Measurements from ENCODE around the gene AKAP8L. TPM values are rescaled to one million over a fixed set of nuclear protein-coding genes. Genes with fewer than 3 reads are reported as not detected.

AKAP8L gene
- total RNA-seq, 2 donors from 2014 or later = 70.9 to 114 TPM

- Mint-ChIP-seq H3K27ac (no peak overlapping the region), H3K9me3 (no peaks in the 10 kb centered on the region), H3K36me3 (peaks cover 27 to 29% of the 10 kb centered on the region in 2 donors)
- no peak for ATAC-seq
- DNase-seq (ENCODE audit: low spot score in 2 of 2) = no peak
Observed at GRCh38 chr19:15428956-15429824, 10.4 kb upstream of the AKAP8L start.

DNA sequence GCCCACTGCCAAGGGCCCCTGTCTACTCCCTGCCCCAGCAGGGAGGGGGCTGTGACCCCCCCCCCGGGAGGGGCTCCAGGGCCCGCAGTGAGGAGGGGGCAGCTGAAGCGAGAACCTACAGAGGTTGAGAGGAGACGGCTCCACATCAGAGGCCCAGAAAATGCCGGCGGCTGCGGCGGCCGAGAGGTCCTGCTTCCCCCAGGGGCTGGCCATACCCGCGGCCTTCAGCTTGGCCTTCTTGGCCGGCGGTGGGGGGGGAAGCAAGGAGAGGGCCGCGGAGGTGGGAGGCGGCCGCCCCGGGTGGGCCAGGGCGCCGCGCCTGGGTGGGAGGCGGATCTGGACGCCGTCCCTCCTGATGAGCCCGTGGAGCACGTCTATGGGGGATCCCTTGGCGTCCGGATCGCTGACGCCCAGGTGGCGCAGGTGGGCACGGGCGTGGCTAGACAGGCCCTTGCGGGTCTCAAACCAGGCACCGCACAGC lies 9.2 kb upstream of the AKAP8L start:
- no peak for DNase-seq (ENCODE audit: low spot score in 2 of 2)
- peaks cover 29 to 37% of the 10 kb centered on the region in 2 donors for H3K36me3 Mint-ChIP-seq
- H3K27ac Mint-ChIP-seq = no peak overlapping the region
- ATAC-seq = no peak
- H3K9me3 Mint-ChIP-seq = no peaks in the 10 kb centered on the region

- H3K36me3 Mint-ChIP-seq = peaks cover 32 to 44% of the 10 kb centered on the region in 2 donors
- ATAC-seq = no peak
- DNase-seq (ENCODE audit: low spot score in 2 of 2) = no peak
- peak overlapping the region in 1 of 2 donors; percentile 22 for H3K27ac Mint-ChIP-seq
- no peaks in the 10 kb centered on the region for H3K9me3 Mint-ChIP-seq
Observed at GRCh38 chr19:15427350-15427700, 8.5 kb upstream of the AKAP8L start.

DNA sequence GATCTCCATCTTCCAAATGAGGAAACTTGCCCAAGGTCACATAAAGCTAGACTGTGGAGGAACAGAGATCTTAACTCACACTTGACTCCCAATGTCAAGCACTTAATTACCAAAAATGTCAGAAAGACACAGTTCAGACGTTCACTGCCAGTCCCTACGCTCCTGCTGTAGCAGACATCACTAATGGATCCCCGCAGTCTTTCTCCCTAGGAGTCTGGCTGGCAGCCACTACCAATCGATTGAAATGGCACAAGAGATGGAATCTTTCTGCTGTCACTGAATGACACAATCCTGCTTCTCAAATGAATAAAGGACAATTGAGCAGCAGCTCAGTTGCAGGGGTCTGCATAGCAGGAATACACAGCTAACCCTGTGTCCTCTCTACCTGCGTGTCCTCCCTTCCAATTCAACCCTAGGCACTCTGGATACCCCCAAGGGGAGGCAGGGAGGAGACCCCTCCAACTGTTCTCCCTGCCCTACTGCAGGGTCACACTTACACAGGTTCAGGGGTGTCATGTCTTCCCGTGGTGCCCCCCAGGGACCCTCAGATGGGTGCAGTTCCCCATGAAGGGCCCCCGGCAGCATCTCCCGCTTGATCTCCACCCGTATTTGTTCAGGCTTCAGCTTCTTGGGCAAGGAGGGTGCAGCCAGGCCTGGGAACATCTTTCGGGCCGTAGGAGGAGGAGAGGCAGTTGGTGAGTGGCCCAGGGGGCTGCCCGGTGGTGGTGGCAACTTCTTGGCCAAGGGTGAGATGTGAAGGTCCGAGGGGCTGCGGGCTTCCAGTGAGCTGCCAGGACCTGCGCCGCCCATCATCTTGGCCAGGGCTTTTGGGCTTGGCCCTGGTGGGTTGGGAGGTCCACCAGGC lies 7.9 kb upstream of the AKAP8L start:
- Mint-ChIP-seq H3K27ac (peak overlapping the region in 1 of 2 donors; percentile 22), H3K36me3 (peaks cover 28 to 46% of the 10 kb centered on the region in 2 donors), H3K9me3 (no peaks in the 10 kb centered on the region)
- ATAC-seq (no peak), DNase-seq (ENCODE audit: low spot score in 2 of 2) (no peak)

- Mint-ChIP-seq H3K9me3 (no peaks in the 10 kb centered on the region), H3K36me3 (peaks cover 21 to 40% of the 10 kb centered on the region in 2 donors), H3K27ac (no peak overlapping the region)
- DNase-seq (ENCODE audit: low spot score in 2 of 2) (no peak), ATAC-seq (no peak)
Observed at GRCh38 chr19:15425321-15425950, 6.6 kb upstream of the AKAP8L start.

DNA sequence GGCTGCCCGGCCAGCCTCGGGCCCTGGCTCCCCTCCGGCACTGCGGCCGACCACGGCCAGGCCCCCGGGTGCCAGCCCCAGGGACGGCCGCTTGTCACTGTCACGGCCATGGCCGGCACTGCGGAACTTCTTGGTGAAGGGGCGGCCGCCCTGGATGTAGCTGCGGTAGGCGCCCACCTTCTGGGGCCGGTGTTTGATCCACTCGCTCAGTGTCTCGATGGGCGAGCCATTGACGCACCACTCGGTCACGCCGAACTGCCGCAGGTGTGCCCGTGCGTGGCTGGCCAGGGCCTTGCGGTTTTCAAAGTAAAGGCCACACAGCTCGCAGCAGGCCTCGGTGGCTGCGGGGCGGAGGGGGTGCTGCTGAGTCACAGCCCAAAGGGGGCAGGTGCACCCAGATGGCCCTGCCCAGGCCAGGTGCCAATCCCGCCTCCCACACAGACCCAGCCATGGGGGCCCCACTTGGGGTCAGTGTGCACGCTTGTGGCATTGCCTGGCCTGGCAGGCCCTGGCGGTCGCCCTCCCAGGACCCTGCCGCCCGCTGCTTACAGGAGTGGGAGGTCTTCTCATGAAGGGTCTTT lies 6.0 kb upstream of the AKAP8L start:
- H3K27ac Mint-ChIP-seq = no peak overlapping the region
- H3K9me3 Mint-ChIP-seq = no peaks in the 10 kb centered on the region
- DNase-seq (ENCODE audit: low spot score in 2 of 2) = no peak
- peaks cover 21 to 40% of the 10 kb centered on the region in 2 donors for H3K36me3 Mint-ChIP-seq
- no peak for ATAC-seq

GRCh38 chr19:15424121-15424520 lies 5.3 kb upstream of the AKAP8L start:
- Mint-ChIP-seq H3K9me3 (no peaks in the 10 kb centered on the region), H3K36me3 (peaks cover 21 to 40% of the 10 kb centered on the region in 2 donors), H3K27ac (no peak overlapping the region)
- no peak for ATAC-seq
- no peak for DNase-seq (ENCODE audit: low spot score in 2 of 2)

DNA sequence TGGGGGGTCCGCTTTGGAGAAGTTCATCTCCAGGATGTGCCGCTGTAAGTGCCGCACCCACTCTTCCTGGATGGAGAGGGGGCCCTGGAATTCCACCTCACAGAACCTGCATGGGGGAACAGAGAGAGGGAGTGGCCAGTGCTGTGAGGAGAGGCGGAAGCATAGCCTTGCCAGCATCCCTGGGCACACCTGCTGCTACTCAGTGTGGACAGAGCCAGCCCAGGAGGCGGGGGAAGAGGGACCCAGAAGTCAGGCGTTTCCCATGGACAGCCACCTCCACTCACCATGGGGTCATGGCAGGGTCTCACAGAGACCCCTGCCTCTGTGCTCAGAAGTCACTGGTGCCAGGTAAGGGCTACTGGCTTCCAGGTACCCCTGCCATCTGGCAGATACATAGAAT lies 4.3 kb upstream of the AKAP8L start:
- H3K9me3 Mint-ChIP-seq = no peaks in the 10 kb centered on the region
- peak overlapping the region in 1 of 2 donors; percentile 63 for H3K27ac Mint-ChIP-seq
- no peak for DNase-seq (ENCODE audit: low spot score in 2 of 2)
- no peak for ATAC-seq
- H3K36me3 Mint-ChIP-seq = peaks cover 30 to 49% of the 10 kb centered on the region in 2 donors

DNA sequence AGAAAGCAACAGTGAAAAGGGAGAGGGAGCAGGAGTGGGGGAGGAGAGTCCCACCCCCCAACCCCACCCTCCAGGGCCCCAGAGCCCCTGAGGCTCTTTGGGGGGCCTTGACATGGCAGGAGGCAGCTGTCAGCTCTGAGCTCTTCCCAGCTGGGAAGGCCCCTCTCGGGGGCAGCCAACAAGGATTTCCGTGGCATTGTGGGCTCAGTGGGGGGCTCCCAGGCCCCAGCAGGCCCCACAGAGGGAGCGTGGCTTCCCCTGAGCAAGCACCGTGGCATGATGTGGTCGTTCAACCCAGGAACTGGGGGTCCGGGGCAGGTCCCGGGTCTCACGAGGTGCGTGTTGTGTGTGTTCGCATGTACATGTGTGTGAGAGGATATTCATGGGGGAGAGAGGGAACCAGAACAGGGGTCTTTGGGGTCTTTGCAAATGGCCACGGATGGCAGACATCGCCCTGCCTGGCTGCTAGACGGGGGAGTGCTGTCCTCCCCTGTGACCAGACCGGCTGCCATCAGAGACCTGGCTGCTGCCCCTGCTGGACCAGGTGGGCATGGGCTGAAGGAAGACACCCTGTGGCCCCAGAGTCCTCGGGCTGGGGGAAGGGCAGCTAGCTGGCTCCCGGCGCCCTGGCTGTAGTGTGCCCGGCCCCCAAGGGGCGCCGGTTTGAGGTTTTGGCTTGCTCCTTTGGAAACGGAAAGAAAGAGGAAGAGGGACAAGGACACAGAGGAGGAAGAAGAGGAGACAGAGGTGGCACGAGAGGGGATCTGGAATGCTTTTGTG lies 3.7 kb upstream of the AKAP8L start:
- Mint-ChIP-seq H3K36me3 (peaks cover 34 to 53% of the 10 kb centered on the region in 2 donors), H3K9me3 (no peaks in the 10 kb centered on the region), H3K27ac (peak overlapping the region in 1 of 2 donors; percentile 67)
- ATAC-seq (no peak), DNase-seq (ENCODE audit: low spot score in 2 of 2) (no peak)

GRCh38 chr19:15421721-15422260 lies 3.0 kb upstream of the AKAP8L start:
- ATAC-seq = no peak

DNA sequence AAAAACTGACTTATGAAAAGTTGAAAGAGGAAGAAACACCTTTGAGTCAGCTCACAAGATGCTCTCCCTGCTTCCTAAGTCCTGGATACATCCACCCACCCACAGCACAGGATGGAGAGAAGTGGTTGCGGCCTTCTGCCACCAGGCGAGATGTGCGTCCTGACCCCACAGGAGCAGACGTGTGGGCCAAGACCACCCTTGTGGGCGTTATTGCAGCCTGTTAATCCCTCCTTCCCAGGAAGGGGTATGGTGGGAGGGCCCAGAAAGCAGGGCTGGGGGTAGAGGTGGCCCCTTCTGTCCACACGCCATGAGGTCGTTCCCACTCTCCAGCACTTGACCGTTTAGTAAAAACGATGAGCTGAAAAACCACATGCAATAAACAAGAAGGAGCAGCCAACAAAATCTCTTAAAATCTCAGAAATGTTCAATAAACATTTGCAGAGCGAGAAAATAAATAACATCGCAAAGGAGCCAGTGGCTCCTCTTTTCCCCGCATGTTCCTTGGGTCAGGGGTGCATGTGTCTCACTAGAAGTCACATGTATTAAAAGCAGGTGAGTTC lies 2.4 kb upstream of the AKAP8L start:
- Mint-ChIP-seq H3K9me3 (no peaks in the 10 kb centered on the region), H3K27ac (no peak overlapping the region), H3K36me3 (peaks cover 31 to 48% of the 10 kb centered on the region in 2 donors)
- DNase-seq (ENCODE audit: low spot score in 2 of 2) (no peak), ATAC-seq (no peak)

More at GRCh38 chr19:15421721-15422260, 3.0 kb upstream of the AKAP8L start:
- H3K9me3 Mint-ChIP-seq = no peaks in the 10 kb centered on the region
- H3K27ac Mint-ChIP-seq = no peak overlapping the region
- peaks cover 34 to 48% of the 10 kb centered on the region in 2 donors for H3K36me3 Mint-ChIP-seq
- no peak for DNase-seq (ENCODE audit: low spot score in 2 of 2)

GRCh38 chr19:15419413-15420025 lies 731 bp upstream of the AKAP8L start:
- Mint-ChIP-seq H3K27ac (peak overlapping the region; percentile 72 to 94), H3K36me3 (peaks cover 27 to 51% of the 10 kb centered on the region in 2 donors), H3K9me3 (no peaks in the 10 kb centered on the region)
- no peak for DNase-seq (ENCODE audit: low spot score in 2 of 2)
- no peak for ATAC-seq

GRCh38 chr19:15418231-15418578 lies 583 bp downstream of the AKAP8L start:
- H3K27ac Mint-ChIP-seq = peak overlapping the region; percentile 94 to 99

DNA sequence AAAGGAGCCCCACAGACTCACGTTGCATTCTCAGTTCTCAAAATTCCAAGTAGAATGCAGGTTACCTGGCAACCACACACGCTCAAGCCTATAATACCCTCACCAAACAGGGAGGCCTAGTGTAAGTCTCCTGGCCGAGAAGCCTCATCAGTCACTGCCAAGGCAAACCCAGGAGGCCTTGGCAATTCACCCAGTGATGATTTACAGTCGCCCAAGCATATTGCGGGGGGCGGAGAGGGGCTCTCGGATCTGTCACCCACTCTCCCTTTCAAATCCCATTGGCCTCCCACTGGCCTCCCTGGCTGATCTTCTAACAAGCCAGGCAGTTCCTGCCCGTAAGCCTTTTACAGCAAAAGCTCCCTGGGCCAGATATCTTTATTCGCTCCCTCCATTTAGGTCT lies 1.1 kb downstream of the AKAP8L start:
- ATAC-seq = no peak
- Mint-ChIP-seq H3K27ac (peak overlapping the region; percentile 94 to 99), H3K36me3 (peaks cover 15 to 39% of the 10 kb centered on the region in 2 donors), H3K9me3 (no peaks in the 10 kb centered on the region)
- DNase-seq (ENCODE audit: low spot score in 2 of 2) = no peak

More at GRCh38 chr19:15418231-15418578, 583 bp downstream of the AKAP8L start:
- Mint-ChIP-seq H3K36me3 (peaks cover 20 to 44% of the 10 kb centered on the region in 2 donors), H3K9me3 (no peaks in the 10 kb centered on the region)
- no peak for ATAC-seq
- DNase-seq (ENCODE audit: low spot score in 2 of 2) = no peak

DNA sequence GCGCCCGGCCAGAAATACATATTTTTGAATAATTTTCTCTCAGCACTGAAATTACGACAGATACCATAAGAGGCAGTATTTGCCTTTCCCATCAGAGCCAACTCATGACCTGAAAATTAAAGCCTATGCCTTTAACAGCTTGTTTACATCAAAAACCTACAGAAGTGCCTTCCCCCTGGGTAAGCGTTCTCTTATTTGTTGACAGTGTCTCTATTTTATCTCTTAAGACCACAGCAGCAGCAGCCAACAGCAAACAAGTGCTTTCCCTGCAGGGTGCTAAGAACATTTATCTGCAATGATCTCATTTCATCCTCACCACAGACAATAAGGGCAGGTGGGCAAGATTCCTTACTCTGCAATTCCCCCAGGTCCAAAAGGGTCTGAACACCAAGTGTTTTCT lies 6.0 kb downstream of the AKAP8L start:
- H3K36me3 Mint-ChIP-seq = peaks cover under 1 to 18% of the 10 kb centered on the region in 2 donors
- DNase-seq (ENCODE audit: low spot score in 2 of 2) (no peak), ATAC-seq (no peak)
- no peaks in the 10 kb centered on the region for H3K9me3 Mint-ChIP-seq
- H3K27ac Mint-ChIP-seq = peak overlapping the region in 1 of 2 donors; percentile 84

Measured in activated naive CD4-positive, alpha-beta T cell treated with anti-CD3 and anti-CD28 coated beads, Interleukin-2, amount 50 U/mL, for 72 hours (primary cell).